B cell (primary cell): ENCODE data around the gene TMCC3. TPM values are rescaled to one million over a fixed set of nuclear protein-coding genes. Genes with fewer than 3 reads are reported as not detected.

Experiments
- ATAC-seq: fragments of 200-7000 bp; cut with Tn5 transposase; one replicate; pipeline ENCODE4 v1.10.0; 2021; ENCODE audit warnings: low read depth, mild to moderate bottlenecking, moderate number of reproducible peaks, moderate library complexity
- CTCF ChIA-PET: fragments of 350-600 bp; sonication (Branson Sonifier 250); formaldehyde crosslinking; loops from one replicate; lab custom pipeline; 2021; ENCODE audit warnings: antibody characterized with exemption, inconsistent platforms; lab: Charles Lee
- POLR2A ChIA-PET: fragments of 350-600 bp; sonication (Branson Sonifier 250); formaldehyde crosslinking; loops from one replicate; lab custom pipeline; 2021; ENCODE audit warnings: antibody characterized with exemption; lab: Charles Lee
- DNase-seq: peaks from one replicate; pipeline ENCODE4 v3.0.0; 2013
- H2AFZ ChIP-seq: 2 replicates; pipeline ENCODE4 v1.6.1; 2012; ENCODE audit warnings: mild to moderate bottlenecking, low read depth, low read length; ENCODE audit not compliant: insufficient read depth, poor library complexity, severe bottlenecking
- H3K27ac ChIP-seq, 2 donors: 1 replicate in 1 of 2; 2 replicates in 1 of 2; pipeline ENCODE4 v1.5.1; 2012 to 2013; ENCODE audit warnings: low read length in 2 of 2, mild to moderate bottlenecking in 2 of 2, moderate library complexity in 1 of 2
- H3K27me3 ChIP-seq, 4 experiments: fragments of 200-600 bp in 1 of 4; sonication (generic) in 1 of 4; replicated peaks in 1 of 4; 1 replicate in 2 of 4; 2 replicates in 2 of 4; pipeline versions ENCODE4 v1.6.1 to v1.7.0; 2013 to 2016; ENCODE audit warnings: low read length in 3 of 4, mild to moderate bottlenecking in 2 of 4, mixed read lengths in 1 of 4, moderate library complexity in 1 of 4; ENCODE audit not compliant: insufficient read depth in 4 of 4, control insufficient read depth in 3 of 4; ENCODE audit errors: control extremely low read depth in 1 of 4
- H3K36me3 ChIP-seq, 2 experiments: replicated peaks in 1 of 2; 1 replicate in 1 of 2; 2 replicates in 1 of 2; pipeline versions ENCODE4 v1.6.1 to v1.7.1; 2013; ENCODE audit warnings: low read length in 1 of 2; ENCODE audit not compliant: insufficient read depth in 2 of 2, control insufficient read depth in 1 of 2; ENCODE audit errors: control extremely low read depth in 1 of 2, extremely low read depth in 1 of 2
- H3K4me1 ChIP-seq, 2 donors: fragments of 200-600 bp in 1 of 2; sonication (generic) in 1 of 2; 1 replicate in 1 of 2; 2 replicates in 1 of 2; pipeline versions ENCODE4 v1.5.1 to v1.6.1; 2013 to 2017; ENCODE audit warnings: low read length in 2 of 2; ENCODE audit not compliant: control insufficient read depth in 2 of 2, insufficient read depth in 2 of 2
- H3K4me2 ChIP-seq: replicated peaks from 2 replicates; pipeline ENCODE3; 2012; ENCODE audit warnings: mild to moderate bottlenecking, low read depth, low read length; ENCODE audit not compliant: poor library complexity, severe bottlenecking
- H3K4me3 ChIP-seq, 5 experiments: fragments of 200-600 bp in 1 of 5; sonication (generic) in 1 of 5; 1 replicate in 3 of 5; 2 replicates in 2 of 5; pipeline versions ENCODE4 v1.5.1 to v1.7.0; 2011 to 2016; ENCODE audit warnings: low read length in 4 of 5, mild to moderate bottlenecking in 4 of 5, low read depth in 2 of 5, control low read depth in 1 of 5, moderate library complexity in 1 of 5; ENCODE audit not compliant: insufficient read depth in 1 of 5; ENCODE audit errors: control extremely low read depth in 1 of 5, extremely low read depth in 1 of 5
- H3K79me2 ChIP-seq: fragments of 200-600 bp; sonication (generic); one replicate; pipeline ENCODE4 v1.6.0; 2016; ENCODE audit warnings: low read length; ENCODE audit not compliant: control insufficient read depth, insufficient read depth
- H3K9ac ChIP-seq: fragments of 200-600 bp; sonication (generic); 2 replicates; pipeline ENCODE4 v1.6.1; 2017; ENCODE audit warnings: mild to moderate bottlenecking, low read length, moderate library complexity
- H3K9me3 ChIP-seq, 3 donors: one replicate each; pipeline versions ENCODE4 v1.6.1 to v1.7.1; 2013; ENCODE audit warnings: low read length in 2 of 3; ENCODE audit not compliant: control insufficient read depth in 2 of 3, insufficient read depth in 1 of 3; ENCODE audit errors: control extremely low read depth in 1 of 3
- H4K20me1 ChIP-seq: 2 replicates; pipeline ENCODE4 v1.6.0; 2012; ENCODE audit warnings: mild to moderate bottlenecking, low read length; ENCODE audit not compliant: insufficient read depth, control insufficient read depth, poor library complexity, severe bottlenecking
- H3K27ac Mint-ChIP-seq: one replicate; pipeline ENCODE4 v1.8.0; 2021; ENCODE audit warnings: mixed read lengths
- H3K27me3 Mint-ChIP-seq: one replicate; pipeline ENCODE4 v1.8.0; 2021; ENCODE audit warnings: mixed read lengths
- H3K4me1 Mint-ChIP-seq: one replicate; pipeline ENCODE4 v1.8.0; 2021; ENCODE audit warnings: mixed read lengths
- H3K4me3 Mint-ChIP-seq: one replicate; pipeline ENCODE4 v1.8.0; 2021; ENCODE audit warnings: mixed read lengths
- H3K9me3 Mint-ChIP-seq: one replicate; pipeline ENCODE4 v1.8.0; 2022; ENCODE audit warnings: mixed read lengths; ENCODE audit not compliant: insufficient read depth
- EZH2 ChIP-seq: IDR thresholded peaks from 2 replicates; pipeline ENCODE4 v1.6.1; 2012; ENCODE audit warnings: borderline replicate concordance, low read depth, mild to moderate bottlenecking, moderate library complexity, low read length; ENCODE audit not compliant: insufficient read depth, poor library complexity, severe bottlenecking
- WGBS: methylation state at CpG from one replicate; pipeline ENCODE4 v1.1.5; 2013; ENCODE audit warnings: missing lambda C conversion rate; ENCODE audit not compliant: insufficient coverage; 5-methylcytosine and 5-hydroxymethylcytosine counted together
- intact Hi-C: fragments of 100-400 bp; cut with micrococcal nuclease; formaldehyde crosslinking; loops from one replicate; pipeline ENCODE4 v1.10.0; 2022
- polyA plus RNA-seq: library from polyadenylated mRNA; depleted of rRNA; stranded (reverse); fragments of >200 nt; gene quantifications from 2 replicates; pipeline ENCODE4 v1.2.3, GENCODE V29; 2012
- total RNA-seq, 2 donors: library from RNA; stranded (reverse); fragments of 120-200 nt in 1 of 2; gene quantifications; 1 replicate in 1 of 2; 2 replicates in 1 of 2; pipeline versions ENCODE4 v1.2.3 to v1.2.4, GENCODE V29; 2013 to 2022
- TF ChIP-seq, protein P1 (sequence below): fragments of 200-600 bp; IDR thresholded peaks from one replicate; pipeline ENCODE4 v1.8.0; 2022; ENCODE audit warnings: antibody characterized with exemption, mild to moderate bottlenecking

Gene TMCC3
- total and polyA plus RNA-seq, 2 donors (not counting 1 experiment from before 2014, with no cell fraction given): 4.5 to 8.8 TPM

DNA sequence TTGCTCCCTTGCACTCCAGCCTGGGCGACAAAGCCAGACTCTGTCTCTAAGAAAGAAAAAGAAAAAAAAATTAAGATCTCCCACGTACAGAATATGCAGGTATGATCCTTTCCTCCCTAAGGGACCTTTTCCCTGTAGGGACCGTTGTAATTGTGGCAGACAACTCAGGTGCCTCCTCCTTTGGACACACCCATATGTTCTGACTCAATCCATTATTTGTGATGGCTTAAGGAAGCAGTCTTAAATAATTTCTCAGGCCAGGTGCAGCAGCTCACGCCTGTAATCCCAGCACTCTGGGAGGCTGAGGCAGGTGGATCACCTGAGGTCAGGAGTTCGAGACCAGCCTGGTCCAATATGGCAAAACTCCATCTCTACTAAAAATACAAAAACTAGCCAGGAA is 53.1 kb downstream of the TMCC3 start:
- H3K4me1 Mint-ChIP-seq: peaks cover 24% of the 10 kb centered on the region
- intact Hi-C loops: no loop called here
- ATAC-seq: no peak

DNA sequence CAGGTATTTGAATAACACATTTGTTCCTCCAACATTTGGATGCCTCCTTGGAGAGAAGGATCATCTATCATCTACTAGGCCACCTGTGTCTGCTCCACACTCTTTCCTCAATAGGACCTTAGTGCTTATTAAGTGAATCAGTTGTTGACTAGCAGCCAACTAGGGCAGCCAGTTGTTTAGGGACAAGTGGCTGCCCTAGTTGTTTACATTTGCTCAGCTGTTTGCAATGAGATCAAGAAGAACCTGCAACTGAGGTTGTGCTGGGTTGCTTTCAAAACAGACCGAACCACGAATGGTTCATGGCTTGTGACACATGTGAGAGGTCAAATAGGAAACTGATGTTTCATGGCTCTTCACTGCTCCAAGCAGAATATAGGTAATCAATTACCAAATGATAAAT is 53.8 kb downstream of the TMCC3 start:
- peaks cover 24% of the 10 kb centered on the region for H3K4me1 Mint-ChIP-seq
- ChIA-PET POLR2A (no interaction called here), CTCF (no interaction called here)
- H3K9me3 Mint-ChIP-seq: no peaks in the 10 kb centered on the region
- Histone ChIP-seq H3K4me3 (no peak overlapping the region), H3K36me3 (no peaks in the 10 kb centered on the region), H3K27ac (no peak overlapping the region), H3K79me2 (peaks cover 8% of the 10 kb centered on the region), H3K9me3 (no peaks in the 10 kb centered on the region), H3K9ac (no peak overlapping the region), H3K4me1 (peaks cover 12% of the 10 kb centered on the region in 2 donors), H2AFZ (no peak overlapping the region), H4K20me1 (peaks cover 7% of the 10 kb centered on the region), H3K27me3 (no peaks in the 10 kb centered on the region), H3K4me2 (no peak overlapping the region)
- H3K4me3 Mint-ChIP-seq: no peak overlapping the region
- TF ChIP-seq, protein P1, sequence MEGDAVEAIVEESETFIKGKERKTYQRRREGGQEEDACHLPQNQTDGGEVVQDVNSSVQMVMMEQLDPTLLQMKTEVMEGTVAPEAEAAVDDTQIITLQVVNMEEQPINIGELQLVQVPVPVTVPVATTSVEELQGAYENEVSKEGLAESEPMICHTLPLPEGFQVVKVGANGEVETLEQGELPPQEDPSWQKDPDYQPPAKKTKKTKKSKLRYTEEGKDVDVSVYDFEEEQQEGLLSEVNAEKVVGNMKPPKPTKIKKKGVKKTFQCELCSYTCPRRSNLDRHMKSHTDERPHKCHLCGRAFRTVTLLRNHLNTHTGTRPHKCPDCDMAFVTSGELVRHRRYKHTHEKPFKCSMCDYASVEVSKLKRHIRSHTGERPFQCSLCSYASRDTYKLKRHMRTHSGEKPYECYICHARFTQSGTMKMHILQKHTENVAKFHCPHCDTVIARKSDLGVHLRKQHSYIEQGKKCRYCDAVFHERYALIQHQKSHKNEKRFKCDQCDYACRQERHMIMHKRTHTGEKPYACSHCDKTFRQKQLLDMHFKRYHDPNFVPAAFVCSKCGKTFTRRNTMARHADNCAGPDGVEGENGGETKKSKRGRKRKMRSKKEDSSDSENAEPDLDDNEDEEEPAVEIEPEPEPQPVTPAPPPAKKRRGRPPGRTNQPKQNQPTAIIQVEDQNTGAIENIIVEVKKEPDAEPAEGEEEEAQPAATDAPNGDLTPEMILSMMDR: no peak
- no peak for TF ChIP-seq EZH2
- 100% methylated on average over 1 of the region's 2 CpGs for WGBS
- no peak for DNase-seq
- ATAC-seq: no peak
- no peaks in the 10 kb centered on the region for H3K27me3 Mint-ChIP-seq
- intact Hi-C loops: no loop called here
- H3K27ac Mint-ChIP-seq: no peak overlapping the region

More for the DNA sequence above, 53.1 kb downstream of the TMCC3 start:
- Mint-ChIP-seq H3K27ac (no peak overlapping the region), H3K27me3 (no peaks in the 10 kb centered on the region), H3K9me3 (no peaks in the 10 kb centered on the region), H3K4me3 (no peak overlapping the region)
- Histone ChIP-seq H4K20me1 (peaks cover 7% of the 10 kb centered on the region), H3K4me3 (no peak overlapping the region), H3K9ac (no peak overlapping the region), H2AFZ (no peak overlapping the region), H3K27me3 (no peaks in the 10 kb centered on the region), H3K27ac (no peak overlapping the region), H3K36me3 (no peaks in the 10 kb centered on the region), H3K9me3 (no peaks in the 10 kb centered on the region), H3K4me2 (no peak overlapping the region), H3K4me1 (peaks cover 12% of the 10 kb centered on the region in 2 donors), H3K79me2 (peaks cover 6% of the 10 kb centered on the region)
- DNase-seq: no peak
- CTCF ChIA-PET: no interaction called here
- 68% methylated on average over 2 of the region's 5 CpGs for WGBS
- POLR2A ChIA-PET: no interaction called here
- TF ChIP-seq, protein P1: no peak
- no peak for TF ChIP-seq EZH2
